Activated CD8-positive, alpha-beta T cell treated with anti-CD3 and anti-CD28 coated beads for 36 hours (primary cell): ENCODE data around the gene AFAP1. TPM values are rescaled to one million over a fixed set of nuclear protein-coding genes. Genes with fewer than 3 reads are reported as not detected.

Source experiments
- ATAC-seq: fragments of 200-7000 bp; cut with Tn5 transposase; one replicate; pipeline ENCODE4 v1.10.0; 2021; ENCODE audit warnings: mild to moderate bottlenecking, moderate library complexity
- CTCF ChIA-PET: fragments of 350-600 bp; sonication (Branson Sonifier 250); formaldehyde crosslinking; loops from one replicate; lab custom pipeline; 2021; ENCODE audit warnings: antibody characterized with exemption; lab: Charles Lee
- POLR2A ChIA-PET: fragments of 350-600 bp; sonication (Branson Sonifier 250); formaldehyde crosslinking; loops from one replicate; lab custom pipeline; 2021; ENCODE audit warnings: antibody characterized with exemption; lab: Charles Lee
- DNase-seq: peaks from one replicate; pipeline ENCODE4 v3.0.0-alpha.2; 2020
- H3K27ac Mint-ChIP-seq: one replicate; pipeline ENCODE4 v1.8.0; 2021; ENCODE audit warnings: mild to moderate bottlenecking, mixed read lengths
- H3K27me3 Mint-ChIP-seq: one replicate; pipeline ENCODE4 v1.8.0; 2021; ENCODE audit warnings: mixed read lengths
- H3K36me3 Mint-ChIP-seq: one replicate; pipeline ENCODE4 v1.8.0; 2021; ENCODE audit warnings: low read depth, mixed read lengths
- H3K4me1 Mint-ChIP-seq: one replicate; pipeline ENCODE4 v1.8.0; 2021; ENCODE audit warnings: low read depth, mixed read lengths
- H3K4me3 Mint-ChIP-seq: one replicate; pipeline ENCODE4 v1.8.0; 2021; ENCODE audit warnings: mild to moderate bottlenecking, moderate library complexity, mixed read lengths
- H3K9me3 Mint-ChIP-seq: one replicate; pipeline ENCODE4 v1.8.0; 2021; ENCODE audit warnings: mixed read lengths
- intact Hi-C: fragments of 100-400 bp; cut with micrococcal nuclease; formaldehyde crosslinking; loops from one replicate; pipeline ENCODE4 v1.10.0; 2022
- total RNA-seq, 2 experiments: library from RNA; stranded (reverse); gene quantifications; one replicate each; pipeline ENCODE4 v1.2.3, GENCODE V29; 2021
- TF ChIP-seq, protein P1 (sequence below): fragments of 200-600 bp; IDR thresholded peaks from one replicate; pipeline ENCODE4 v1.8.0; 2022; ENCODE audit warnings: antibody characterized with exemption, mild to moderate bottlenecking

The AFAP1 gene
- total RNA-seq, 2 experiments from 2014 or later: 25.5 to 26.5 TPM

DNA sequence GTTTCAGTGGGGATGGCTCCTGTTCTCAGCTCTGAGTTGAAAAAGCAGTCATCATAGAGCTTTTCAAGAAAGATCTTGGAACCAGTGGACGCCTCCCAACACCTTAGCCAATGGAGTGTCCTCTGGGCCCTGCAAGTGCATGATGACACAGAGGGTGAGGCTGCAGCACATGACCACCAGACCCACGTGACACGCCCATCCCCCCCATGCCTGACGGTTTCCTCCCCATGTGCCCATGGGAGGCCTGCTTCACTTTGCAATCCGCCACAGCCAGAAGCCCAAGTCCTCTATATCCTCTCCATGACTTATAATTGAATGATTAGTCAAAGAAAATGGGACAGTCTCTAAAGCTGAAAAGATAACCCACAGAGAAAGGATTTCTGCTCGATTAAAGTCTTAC is 187.0 kb downstream of the AFAP1 start:
- Mint-ChIP-seq H3K36me3 (no peaks in the 10 kb centered on the region), H3K27ac (no peak overlapping the region), H3K27me3 (no peaks in the 10 kb centered on the region), H3K9me3 (no peaks in the 10 kb centered on the region), H3K4me3 (no peak overlapping the region), H3K4me1 (peaks cover 33% of the 10 kb centered on the region)
- DNase-seq (no peak), ATAC-seq (no peak)
- TF ChIP-seq, protein P1, sequence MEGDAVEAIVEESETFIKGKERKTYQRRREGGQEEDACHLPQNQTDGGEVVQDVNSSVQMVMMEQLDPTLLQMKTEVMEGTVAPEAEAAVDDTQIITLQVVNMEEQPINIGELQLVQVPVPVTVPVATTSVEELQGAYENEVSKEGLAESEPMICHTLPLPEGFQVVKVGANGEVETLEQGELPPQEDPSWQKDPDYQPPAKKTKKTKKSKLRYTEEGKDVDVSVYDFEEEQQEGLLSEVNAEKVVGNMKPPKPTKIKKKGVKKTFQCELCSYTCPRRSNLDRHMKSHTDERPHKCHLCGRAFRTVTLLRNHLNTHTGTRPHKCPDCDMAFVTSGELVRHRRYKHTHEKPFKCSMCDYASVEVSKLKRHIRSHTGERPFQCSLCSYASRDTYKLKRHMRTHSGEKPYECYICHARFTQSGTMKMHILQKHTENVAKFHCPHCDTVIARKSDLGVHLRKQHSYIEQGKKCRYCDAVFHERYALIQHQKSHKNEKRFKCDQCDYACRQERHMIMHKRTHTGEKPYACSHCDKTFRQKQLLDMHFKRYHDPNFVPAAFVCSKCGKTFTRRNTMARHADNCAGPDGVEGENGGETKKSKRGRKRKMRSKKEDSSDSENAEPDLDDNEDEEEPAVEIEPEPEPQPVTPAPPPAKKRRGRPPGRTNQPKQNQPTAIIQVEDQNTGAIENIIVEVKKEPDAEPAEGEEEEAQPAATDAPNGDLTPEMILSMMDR: no peak
- ChIA-PET CTCF (no interaction called here), POLR2A (no interaction called here)
- intact Hi-C loops: no loop called here

DNA sequence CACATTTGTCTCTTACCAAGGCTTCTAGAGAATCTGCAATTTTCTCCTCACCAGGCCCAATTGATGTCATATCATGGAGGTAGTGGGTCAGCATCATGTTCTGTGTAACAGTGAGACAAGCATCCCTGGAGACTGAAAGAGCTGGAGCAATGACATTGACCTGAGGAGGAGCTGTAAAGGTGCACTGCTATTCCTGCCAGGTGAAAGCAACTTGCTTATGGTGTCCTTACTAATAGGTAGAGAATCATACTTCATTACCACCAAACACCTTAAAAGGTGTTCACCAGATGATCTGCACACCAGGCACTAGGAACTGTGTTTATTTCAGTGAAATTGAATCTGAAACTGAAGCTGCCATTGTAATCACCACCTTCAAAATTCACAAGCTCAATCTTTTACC is 188.7 kb downstream of the AFAP1 start:
- Mint-ChIP-seq H3K27ac (no peak overlapping the region), H3K4me1 (peaks cover 25% of the 10 kb centered on the region), H3K36me3 (no peaks in the 10 kb centered on the region), H3K9me3 (no peaks in the 10 kb centered on the region), H3K4me3 (no peak overlapping the region), H3K27me3 (no peaks in the 10 kb centered on the region)
- intact Hi-C loops: no loop called here
- TF ChIP-seq, protein P1: no peak
- ATAC-seq (no peak), DNase-seq (no peak)
- ChIA-PET CTCF (interaction anchor here (0.8 to 1.9 kb wide), 3 partner anchors 9 to 20 kb away, joined by 3 to 15 read pairs (median 3); no protein-coding TSS in a partner anchor), POLR2A (interaction anchor here (2.8 kb wide), 1 partner anchor 9 kb away, joined by 10 read pairs; no protein-coding TSS in a partner anchor)

DNA sequence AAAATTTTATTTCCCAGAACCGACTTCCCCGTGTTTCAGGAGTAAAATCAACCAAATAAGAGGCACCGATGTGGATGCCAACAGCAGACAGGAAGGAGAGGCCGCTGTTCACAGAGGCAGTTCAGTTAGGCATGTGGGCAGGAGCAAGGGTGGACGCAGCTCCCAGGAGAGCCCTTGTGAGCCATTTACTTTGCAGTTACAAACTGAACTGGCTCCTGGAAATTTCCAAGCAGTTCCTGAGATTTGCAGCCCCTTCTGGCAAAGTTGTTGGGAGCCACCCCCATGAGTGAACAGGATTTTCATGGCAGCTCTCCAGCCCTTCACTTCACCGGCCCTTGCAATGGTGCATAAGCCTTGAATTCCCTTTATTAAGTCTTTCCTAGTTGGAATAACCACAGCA is 189.1 kb downstream of the AFAP1 start:
- H3K9me3 Mint-ChIP-seq: no peaks in the 10 kb centered on the region
- ATAC-seq: no peak
- no peak for DNase-seq
- no peaks in the 10 kb centered on the region for H3K36me3 Mint-ChIP-seq
- H3K4me3 Mint-ChIP-seq: no peak overlapping the region
- intact Hi-C loops: no loop called here
- ChIA-PET CTCF (interaction anchor here (0.8 to 1.9 kb wide), 3 partner anchors 9 to 20 kb away, joined by 3 to 15 read pairs (median 3); no protein-coding TSS in a partner anchor), POLR2A (interaction anchor here (2.8 kb wide), 1 partner anchor 9 kb away, joined by 10 read pairs; no protein-coding TSS in a partner anchor)
- H3K27me3 Mint-ChIP-seq: no peaks in the 10 kb centered on the region
- peaks cover 25% of the 10 kb centered on the region for H3K4me1 Mint-ChIP-seq
- H3K27ac Mint-ChIP-seq: no peak overlapping the region
- TF ChIP-seq, protein P1: no peak

DNA sequence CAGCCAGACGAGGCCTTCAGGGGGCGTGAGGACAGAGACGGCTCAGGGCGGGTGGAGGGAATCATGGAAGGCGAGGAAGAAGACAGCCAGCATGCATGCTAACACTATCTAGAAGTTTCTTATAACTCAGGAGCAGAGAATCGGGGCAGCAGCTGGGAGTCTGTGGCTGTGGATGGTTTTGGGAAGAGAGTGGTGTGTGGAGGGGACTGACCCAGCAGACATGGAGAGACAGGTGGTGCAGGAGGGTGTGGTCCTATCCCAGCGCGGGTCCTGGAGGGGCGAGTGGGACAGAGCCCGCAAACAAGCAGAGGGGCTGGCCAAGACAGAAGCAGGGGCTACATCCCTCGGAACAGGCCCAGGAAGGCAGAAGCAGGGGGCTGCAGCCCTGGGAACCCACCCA is 192.1 kb downstream of the AFAP1 start:
- ChIA-PET POLR2A (interaction anchor here (0.9 kb wide), 1 partner anchor 12 kb away, joined by 3 read pairs; no protein-coding TSS in a partner anchor), CTCF (interaction anchor here (1.5 kb wide), 1 partner anchor 10 kb away, joined by 3 read pairs; no protein-coding TSS in a partner anchor)
- intact Hi-C loops: no loop called here
- ATAC-seq: no peak
- H3K27ac Mint-ChIP-seq: no peak overlapping the region
- peaks cover 25% of the 10 kb centered on the region for H3K4me1 Mint-ChIP-seq
- no peak overlapping the region for H3K4me3 Mint-ChIP-seq
- no peak for DNase-seq
- H3K9me3 Mint-ChIP-seq: no peaks in the 10 kb centered on the region
- no peaks in the 10 kb centered on the region for H3K27me3 Mint-ChIP-seq
- H3K36me3 Mint-ChIP-seq: no peaks in the 10 kb centered on the region
- TF ChIP-seq, protein P1: no peak

DNA sequence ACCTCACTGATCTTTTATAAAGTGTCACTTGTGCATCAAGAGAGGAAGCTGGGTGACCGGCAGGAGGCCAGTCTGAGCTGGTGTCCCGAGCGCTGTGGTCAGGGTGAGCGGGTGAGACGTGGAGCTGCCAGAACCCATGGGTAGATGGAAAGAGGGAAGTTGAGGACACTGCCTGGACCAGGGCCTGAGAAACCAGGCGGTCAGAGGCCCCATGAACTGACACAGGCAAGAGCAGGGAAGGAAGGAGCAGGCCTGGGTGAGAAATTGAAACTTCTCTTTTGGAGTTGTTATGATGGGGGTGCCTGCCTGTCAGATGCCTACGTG is 192.6 kb downstream of the AFAP1 start:
- ChIA-PET CTCF (interaction anchor here (1.5 kb wide), 1 partner anchor 10 kb away, joined by 3 read pairs; no protein-coding TSS in a partner anchor), POLR2A (no interaction called here)
- intact Hi-C loops: no loop called here
- TF ChIP-seq, protein P1: no peak
- Mint-ChIP-seq H3K36me3 (no peaks in the 10 kb centered on the region), H3K4me3 (no peak overlapping the region), H3K27ac (no peak overlapping the region), H3K27me3 (no peaks in the 10 kb centered on the region), H3K4me1 (peaks cover 25% of the 10 kb centered on the region), H3K9me3 (no peaks in the 10 kb centered on the region)
- no peak for DNase-seq
- no peak for ATAC-seq
